KOPT-K1 (cell line): ENCODE measurements around the gene MED4.
A peak's percentile ranks its signal among the peaks of the same experiment; 100 is the strongest.

Experiments used
- H3K27ac ChIP-seq: fragments of 200-600 bp; sonication (generic); 2 replicates; pipeline ENCODE4 v1.5.1; 2016; ENCODE audit warnings: antibody characterized with exemption, mild to moderate bottlenecking, low read depth, low read length; ENCODE audit not compliant: poor library complexity, severe bottlenecking
- H3K36me3 ChIP-seq: fragments of 200-600 bp; sonication (generic); 2 replicates; pipeline ENCODE4 v1.5.1; 2017; ENCODE audit warnings: antibody characterized with exemption, mild to moderate bottlenecking, low read length, moderate library complexity; ENCODE audit not compliant: insufficient read depth
- H3K9me3 ChIP-seq: fragments of 200-600 bp; sonication (generic); 2 replicates; pipeline ENCODE4 v1.5.1; 2017; ENCODE audit warnings: antibody characterized with exemption, low read length, mild to moderate bottlenecking; ENCODE audit not compliant: insufficient read depth, poor library complexity, severe bottlenecking

The MED4 gene

DNA sequence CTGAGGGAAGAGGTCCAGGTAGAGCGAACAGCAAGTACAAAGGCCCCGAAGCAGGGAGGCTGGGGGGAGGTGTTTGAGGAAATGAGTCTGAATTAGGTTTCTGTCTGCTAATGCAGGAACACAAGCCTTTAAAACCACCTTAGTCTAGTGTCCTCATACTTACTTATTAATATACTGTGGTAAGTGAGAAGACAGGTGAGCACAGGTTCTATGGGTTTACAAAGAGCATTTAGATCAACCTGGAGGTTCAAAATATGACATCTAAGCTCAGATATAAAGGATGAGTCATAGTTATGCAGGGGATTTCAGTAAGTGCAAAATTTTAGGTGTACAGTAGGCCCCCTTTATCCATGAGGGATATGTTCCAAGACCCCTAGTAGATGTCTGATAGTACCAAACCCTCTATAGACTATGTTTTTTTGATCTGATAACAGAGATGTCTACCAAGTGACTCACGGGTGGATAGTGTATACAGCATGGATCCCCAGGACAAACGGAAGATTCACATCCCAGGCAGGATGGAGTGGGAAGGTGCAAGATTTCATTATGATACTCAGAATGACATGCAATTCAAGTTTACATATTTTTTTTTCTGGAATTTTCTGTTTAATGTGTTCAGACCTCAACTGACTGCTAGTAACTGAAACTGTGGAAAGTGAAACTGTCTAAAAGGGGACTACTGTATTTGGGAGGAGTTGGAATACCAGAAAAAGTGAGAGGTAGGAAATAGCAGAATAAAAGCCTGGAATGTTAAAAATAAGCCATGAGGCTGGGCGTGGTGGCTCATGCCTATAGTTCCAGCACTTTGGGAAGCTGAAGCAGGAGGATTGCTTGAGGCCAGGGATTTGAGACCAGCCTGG is 18.2 kb upstream of the MED4 start:
- H3K36me3 ChIP-seq: no peaks in the 10 kb centered on the region
- no peak overlapping the region for H3K27ac ChIP-seq
- no peaks in the 10 kb centered on the region for H3K9me3 ChIP-seq

- Histone ChIP-seq H3K9me3 (no peaks in the 10 kb centered on the region), H3K36me3 (no peaks in the 10 kb centered on the region), H3K27ac (no peak overlapping the region)
Measured at GRCh38 chr13:48110931-48111721, 16.2 kb upstream of the MED4 start.

DNA sequence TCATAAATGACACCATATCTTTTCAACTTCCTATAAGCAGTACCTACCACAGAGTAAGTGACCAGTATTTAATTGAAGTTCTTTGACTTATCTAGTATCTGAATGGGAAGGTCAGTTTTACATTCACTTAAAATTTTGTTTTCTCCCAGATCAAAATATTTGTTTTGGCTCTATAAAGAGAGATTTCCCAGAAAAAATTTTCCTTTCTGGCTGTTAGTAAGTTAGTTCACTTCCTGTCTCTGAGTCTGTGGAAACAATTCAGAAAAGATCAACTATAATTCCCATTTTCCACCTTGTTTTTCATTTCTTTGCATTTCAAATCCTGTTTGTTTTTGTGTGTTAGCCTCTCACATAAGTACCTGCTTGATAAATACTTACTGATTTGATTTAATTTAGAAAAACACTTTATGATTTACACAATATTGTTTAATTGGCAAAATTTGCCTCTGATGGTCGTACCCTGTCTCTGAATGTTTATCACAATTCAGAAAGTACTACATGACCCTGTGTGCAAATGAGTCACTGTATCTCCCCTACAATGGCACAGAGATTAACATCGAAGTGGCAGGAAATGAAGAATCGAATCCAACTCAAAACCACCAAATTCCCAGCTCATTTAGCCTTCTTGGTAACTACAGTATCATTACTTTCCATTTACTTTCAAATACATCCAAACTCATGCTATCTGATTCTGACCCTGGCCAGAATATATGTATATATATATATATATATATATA is 15.4 kb upstream of the MED4 start:
- no peaks in the 10 kb centered on the region for H3K9me3 ChIP-seq
- H3K27ac ChIP-seq: no peak overlapping the region
- H3K36me3 ChIP-seq: no peaks in the 10 kb centered on the region

DNA sequence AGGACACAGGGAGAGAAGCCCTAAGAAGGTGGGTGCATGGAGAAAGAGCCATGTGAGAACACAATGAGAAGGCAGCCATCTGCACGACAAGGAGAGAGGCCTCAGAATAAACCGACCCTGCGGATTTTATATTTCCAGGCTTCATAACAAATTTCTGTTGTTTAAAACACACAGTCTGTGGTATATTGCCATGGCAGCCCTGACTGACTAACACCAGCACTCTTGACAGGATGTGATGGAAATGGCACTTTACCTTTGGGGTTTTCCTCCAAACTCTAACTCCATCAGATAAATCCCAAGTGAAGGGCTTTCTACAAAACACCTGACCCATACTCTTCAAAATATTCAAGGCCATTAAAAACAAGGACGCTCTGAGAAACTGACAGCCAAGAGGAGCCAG is 13.2 kb upstream of the MED4 start:
- Histone ChIP-seq H3K36me3 (no peaks in the 10 kb centered on the region), H3K27ac (no peak overlapping the region), H3K9me3 (no peaks in the 10 kb centered on the region)

- H3K36me3 ChIP-seq: 0 out of 2 replicates have a peak, but pooled peaks cover under 1% of the 10 kb centered on the region
- no peaks in the 10 kb centered on the region for H3K9me3 ChIP-seq
- H3K27ac ChIP-seq: no peak overlapping the region
Measured at GRCh38 chr13:48097793-48098192, 2.9 kb upstream of the MED4 start.

DNA sequence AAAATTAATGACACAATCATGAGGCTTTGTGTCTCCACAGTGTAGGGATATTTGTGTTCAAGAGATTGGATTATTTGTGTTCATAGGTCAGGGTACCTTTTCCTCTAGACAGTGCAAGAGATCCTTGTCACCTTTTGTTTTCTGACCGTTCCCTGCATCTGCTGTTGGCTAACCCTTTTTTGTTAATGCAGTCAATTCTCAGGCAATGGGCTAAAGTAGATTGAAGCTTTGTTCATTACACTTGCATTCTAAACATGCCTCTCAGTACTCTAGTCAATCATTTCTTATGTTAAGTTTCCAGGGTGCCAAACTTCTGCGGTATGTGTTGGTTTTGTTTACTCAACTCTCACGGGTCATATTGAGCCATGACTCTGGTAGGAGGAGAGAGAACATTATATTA is 1.8 kb upstream of the MED4 start:
- no peak overlapping the region for H3K27ac ChIP-seq
- H3K9me3 ChIP-seq: no peaks in the 10 kb centered on the region
- peaks cover 8% of the 10 kb centered on the region; the same call in 1 of the 2 replicates for H3K36me3 ChIP-seq

DNA sequence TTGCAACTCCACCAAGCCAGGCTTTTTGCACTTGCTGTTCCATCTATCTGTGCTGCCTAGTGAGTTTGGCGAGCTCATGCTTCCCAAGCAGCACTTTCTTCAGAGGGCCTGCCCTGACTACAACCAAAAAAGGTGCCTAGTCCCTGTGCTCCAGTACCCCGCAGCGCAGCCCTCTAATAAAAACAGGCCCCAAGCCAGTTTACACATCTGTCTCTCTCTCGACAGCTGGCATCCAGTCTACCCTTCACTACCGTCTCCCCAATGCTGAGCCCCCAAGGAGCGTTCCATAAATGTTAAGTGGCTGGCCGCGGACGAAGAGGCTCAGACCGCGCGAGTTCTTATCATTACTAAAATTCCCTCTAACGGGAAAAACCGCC is 512 bp downstream of the MED4 start:
- Histone ChIP-seq H3K9me3 (no peaks in the 10 kb centered on the region), H3K27ac (peak overlapping the region; percentile 77), H3K36me3 (peaks cover 10% of the 10 kb centered on the region)

GRCh38 chr13:48093588-48093987 is 1.3 kb downstream of the MED4 start:
- Histone ChIP-seq H3K27ac (peak overlapping the region; percentile 77), H3K36me3 (peaks cover 16% of the 10 kb centered on the region), H3K9me3 (no peaks in the 10 kb centered on the region)

- no peaks in the 10 kb centered on the region for H3K9me3 ChIP-seq
- peaks cover 63% of the 10 kb centered on the region for H3K36me3 ChIP-seq
- H3K27ac ChIP-seq: no peak overlapping the region
Measured at GRCh38 chr13:48086272-48086671, 8.6 kb downstream of the MED4 start.

GRCh38 chr13:48081739-48082138 is 13.2 kb downstream of the MED4 start:
- H3K9me3 ChIP-seq: no peaks in the 10 kb centered on the region
- no peak overlapping the region for H3K27ac ChIP-seq
- H3K36me3 ChIP-seq: peaks cover 99% of the 10 kb centered on the region

- Histone ChIP-seq H3K27ac (no peak overlapping the region), H3K9me3 (peaks cover 29% of the 10 kb centered on the region), H3K36me3 (peaks cover 100% of the 10 kb centered on the region)
Measured at GRCh38 chr13:48078251-48078656, 16.6 kb downstream of the MED4 start.

- H3K36me3 ChIP-seq: peaks cover 100% of the 10 kb centered on the region
- no peak overlapping the region for H3K27ac ChIP-seq
- peaks cover 71% of the 10 kb centered on the region for H3K9me3 ChIP-seq
Measured at GRCh38 chr13:48074006-48074405, 20.9 kb downstream of the MED4 start.

- Histone ChIP-seq H3K36me3 (peaks cover 100% of the 10 kb centered on the region), H3K9me3 (peaks cover 84% of the 10 kb centered on the region), H3K27ac (no peak overlapping the region)
Measured at GRCh38 chr13:48072787-48073186, 22.1 kb downstream of the MED4 start.

DNA sequence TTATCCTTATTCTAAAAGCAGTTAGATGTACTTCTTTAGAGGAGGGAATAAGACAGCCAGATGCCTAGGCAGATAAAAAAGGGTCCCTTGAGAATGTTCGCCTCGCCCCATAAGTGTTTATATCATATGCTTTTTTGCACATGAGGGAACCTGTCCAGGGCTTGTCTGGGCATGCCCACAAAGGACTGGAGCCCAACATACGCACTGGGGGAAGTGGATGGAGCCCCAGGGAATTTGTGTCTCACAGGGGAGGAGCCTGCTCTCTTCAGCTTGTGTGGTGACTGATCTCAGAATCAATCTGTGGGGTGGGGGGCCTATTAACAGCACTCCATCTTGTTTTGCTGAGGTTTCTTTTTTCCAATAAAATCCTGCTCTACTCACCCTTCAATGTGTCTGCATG is 22.6 kb downstream of the MED4 start:
- no peak overlapping the region for H3K27ac ChIP-seq
- peaks cover 100% of the 10 kb centered on the region for H3K36me3 ChIP-seq
- H3K9me3 ChIP-seq: peaks cover 88% of the 10 kb centered on the region

DNA sequence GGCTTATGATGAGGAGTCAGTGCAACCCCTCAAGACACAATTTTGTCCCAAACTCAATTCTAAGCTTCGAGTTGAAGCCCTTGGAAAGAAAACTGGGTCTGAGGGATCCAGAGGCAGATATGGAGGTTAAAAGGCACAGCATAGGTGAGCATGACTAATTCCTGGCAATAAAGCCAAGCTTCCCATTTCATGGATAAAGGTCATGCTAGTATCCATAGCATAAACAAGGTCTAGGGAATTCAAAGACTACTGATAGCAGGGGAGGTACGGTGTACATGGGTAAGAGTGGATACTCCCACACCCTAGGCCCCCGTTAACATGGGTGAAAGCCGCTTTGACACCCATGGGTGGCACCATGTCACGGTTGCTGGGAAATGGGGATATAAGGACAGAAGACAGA is 24.0 kb downstream of the MED4 start:
- Histone ChIP-seq H3K9me3 (peaks cover 100% of the 10 kb centered on the region), H3K27ac (no peak overlapping the region), H3K36me3 (peaks cover 100% of the 10 kb centered on the region)
